HG03139 (cell line): Measurements from ENCODE around the gene FALEC.

Experiments used
- ATAC-seq: cut with Tn5 transposase; IDR thresholded peaks from one replicate; pipeline ENCODE4 v1.9.1; 2021; ENCODE audit not compliant: unreplicated experiment

Gene FALEC

DNA sequence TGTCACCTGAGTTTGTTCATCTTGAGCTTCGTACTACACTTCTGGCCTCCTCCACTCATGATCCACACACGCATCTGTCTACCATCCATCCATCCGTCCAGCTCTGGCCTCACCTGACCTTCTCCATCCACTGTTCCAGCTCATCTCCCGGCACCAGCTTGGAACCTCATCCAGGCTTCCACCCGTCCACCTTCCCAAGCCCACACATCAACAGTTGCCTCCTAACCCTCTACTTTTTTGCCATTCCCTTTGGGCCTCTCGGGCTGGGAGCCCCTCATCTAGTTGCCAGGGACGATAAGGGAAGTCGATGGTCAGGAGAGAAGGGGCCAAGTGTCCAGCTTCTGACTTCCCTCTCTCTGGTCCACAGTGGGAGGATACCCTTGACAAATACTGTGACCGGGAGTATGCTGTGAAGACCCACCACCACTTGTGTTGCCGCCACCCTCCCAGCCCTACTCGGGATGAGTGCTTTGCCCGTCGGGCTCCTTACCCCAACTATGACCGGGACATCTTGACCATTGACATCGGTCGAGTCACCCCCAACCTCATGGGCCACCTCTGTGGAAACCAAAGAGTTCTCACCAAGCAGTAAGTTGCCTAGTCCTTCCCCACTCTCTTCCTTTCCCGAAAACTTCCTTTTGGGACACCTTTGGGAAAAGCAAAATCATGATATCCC lies 3.4 kb upstream of the FALEC start:
- no peak for ATAC-seq

DNA sequence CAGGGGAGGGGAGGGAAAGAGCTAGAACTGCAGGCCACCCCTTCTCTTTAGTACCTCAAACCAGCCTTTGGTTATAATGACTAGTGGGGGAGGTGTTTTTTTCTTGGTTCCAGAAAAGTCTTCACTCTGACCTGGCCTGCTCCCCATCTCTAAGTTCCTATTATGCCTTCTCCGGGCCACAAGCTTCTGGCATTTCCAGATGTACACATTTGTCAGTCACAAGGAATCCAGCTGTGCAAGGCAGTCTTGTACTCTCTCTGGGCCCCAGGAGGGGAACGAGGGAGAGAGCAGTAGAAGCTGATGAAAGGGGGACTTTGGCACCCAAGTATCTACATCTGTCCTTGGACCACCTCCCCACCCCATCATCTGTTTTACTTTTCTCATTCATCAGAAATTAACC lies 2.7 kb upstream of the FALEC start:
- no peak for ATAC-seq

DNA sequence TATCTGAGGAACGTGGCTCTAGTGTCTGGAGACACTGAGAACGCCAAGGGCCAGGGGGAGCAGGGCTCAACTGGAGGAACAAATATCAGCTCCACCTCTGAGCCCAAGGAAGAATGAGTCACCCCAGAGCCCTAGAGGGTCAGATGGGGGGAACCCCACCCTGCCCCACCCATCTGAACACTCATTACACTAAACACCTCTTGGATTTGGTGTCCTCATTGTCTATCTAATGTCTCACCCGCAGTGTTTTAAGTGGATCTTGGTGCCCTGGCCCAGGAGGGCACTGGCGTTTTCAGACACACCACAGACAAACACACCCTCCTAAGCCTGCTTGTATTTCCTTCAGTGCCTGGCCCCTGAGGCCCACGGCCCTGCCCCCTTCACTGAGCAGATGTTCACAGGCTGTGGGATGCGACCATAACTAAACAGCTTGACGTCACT lies 2.2 kb upstream of the FALEC start:
- no peak for ATAC-seq

DNA sequence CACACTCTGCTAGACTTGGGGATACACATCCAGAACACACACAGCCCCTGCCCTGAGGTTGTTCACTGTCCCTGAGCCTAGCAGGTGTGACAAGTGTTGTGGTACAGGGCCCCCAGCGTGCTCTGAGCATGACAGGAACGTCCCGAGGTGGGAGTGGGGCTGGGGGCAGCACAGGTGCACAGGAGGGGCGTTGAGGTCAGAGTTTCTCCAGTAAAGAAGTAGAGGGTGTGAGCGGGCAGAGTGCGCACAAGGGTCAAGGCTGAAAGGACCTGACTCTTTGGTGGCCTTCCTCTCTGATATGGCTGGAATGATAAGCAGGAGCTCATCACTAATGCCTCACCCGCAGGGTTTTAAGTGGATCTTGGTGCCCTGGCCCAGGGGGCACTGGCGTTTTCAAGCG lies 1.3 kb upstream of the FALEC start:
- no peak for ATAC-seq

DNA sequence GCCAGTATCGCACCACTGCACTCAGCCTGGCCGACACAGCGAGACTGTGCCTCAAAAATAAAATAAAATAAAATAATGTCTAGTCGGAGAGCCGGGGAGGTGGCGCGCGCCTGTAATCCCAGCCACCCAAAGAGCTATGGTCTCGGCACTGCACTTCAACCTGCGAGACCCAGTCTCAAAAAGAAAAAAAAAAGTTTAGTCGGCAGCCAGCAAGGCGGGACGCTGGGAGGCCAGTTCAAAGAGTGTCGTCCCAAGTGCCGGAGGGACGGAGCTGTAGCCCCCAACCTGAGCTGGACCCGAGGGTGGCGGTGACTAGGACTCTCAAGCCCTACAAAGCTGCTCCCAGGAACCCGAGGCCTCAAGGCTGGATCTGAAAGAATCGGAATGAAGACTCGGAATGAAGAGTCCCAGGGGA lies 632 bp upstream of the FALEC start:
- ATAC-seq: no peak

DNA sequence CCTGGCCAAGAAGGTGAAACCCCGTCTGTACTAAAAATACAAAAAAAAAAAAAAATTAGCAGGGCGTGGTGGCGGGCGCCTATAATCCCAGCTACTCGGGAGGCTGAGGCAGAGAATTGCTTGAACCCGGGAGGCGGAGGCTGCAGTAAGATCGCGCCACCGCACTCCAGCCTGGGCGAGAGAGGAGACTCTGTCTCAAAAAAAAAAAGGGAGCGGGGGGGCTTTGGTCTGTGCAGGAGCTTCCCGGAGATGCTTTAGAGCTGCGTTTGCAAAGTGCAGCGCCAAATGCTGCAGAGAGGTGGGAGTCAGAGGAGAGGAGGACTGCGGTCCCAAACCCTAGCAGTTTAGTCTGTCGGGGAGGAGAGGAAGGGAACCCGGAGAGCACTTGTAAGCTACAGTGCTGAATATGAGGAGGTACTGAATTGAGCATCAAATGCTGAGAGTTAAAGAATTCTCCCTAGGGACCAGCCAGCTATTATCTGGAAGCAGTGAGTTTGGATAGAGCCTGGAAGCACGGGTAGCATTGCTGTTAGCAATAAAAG lies 569 bp downstream of the FALEC start:
- ATAC-seq: no peak

DNA sequence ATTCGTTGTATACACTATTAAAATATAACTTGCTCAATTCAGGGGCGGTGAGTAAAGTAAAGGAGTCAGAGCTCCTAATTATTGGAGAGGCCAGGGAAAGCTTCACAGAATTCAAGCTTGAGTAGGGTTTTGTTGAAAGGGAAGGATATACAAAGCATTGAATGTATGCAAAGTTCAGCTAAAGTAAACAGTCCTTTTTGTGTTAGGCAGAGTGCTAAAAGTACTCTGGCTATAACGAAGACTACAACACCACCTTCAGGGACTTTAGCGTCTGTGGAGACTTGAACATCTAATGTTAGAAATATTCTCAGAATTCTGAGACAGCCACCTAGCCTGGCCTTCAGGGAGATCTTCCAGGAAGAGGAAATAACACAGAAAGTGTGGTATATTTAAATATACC lies 1.1 kb downstream of the FALEC start:
- ATAC-seq: no peak

DNA sequence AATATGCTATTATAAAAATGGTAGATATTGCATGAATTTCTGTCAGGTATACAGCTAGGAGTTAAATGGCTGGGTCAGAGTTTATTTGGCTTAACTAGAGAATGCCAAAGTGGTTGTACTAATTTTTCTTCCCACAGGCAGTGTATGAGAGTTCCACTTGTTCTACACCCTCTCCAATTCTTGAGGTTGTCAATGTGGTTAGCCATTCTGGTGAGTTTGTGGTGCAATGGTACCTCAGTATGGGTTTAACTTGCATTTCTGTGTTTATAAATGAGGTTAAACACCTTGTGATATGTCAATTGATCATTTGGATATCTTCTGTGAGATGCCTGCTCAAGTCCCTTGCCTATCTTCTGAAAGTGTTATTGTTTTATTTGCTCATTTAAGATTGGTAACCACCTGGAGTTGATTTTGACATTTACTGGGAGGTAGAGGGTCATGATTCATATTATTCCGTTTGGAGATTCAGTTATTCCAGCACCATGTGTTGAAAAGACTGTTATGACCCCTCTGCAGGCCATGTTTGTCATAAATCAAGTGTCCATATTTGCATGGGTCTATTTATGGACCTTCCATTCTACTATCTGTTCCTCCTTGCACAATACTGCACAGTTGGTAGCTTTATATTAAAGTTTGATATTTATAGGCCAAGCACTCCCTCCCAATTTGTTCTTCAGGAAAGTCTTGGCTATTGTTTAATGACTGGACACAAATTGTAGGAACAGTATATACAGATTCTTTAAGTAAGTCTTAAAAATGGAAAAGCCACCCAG lies 5.8 kb downstream of the FALEC start:
- ATAC-seq: no peak

DNA sequence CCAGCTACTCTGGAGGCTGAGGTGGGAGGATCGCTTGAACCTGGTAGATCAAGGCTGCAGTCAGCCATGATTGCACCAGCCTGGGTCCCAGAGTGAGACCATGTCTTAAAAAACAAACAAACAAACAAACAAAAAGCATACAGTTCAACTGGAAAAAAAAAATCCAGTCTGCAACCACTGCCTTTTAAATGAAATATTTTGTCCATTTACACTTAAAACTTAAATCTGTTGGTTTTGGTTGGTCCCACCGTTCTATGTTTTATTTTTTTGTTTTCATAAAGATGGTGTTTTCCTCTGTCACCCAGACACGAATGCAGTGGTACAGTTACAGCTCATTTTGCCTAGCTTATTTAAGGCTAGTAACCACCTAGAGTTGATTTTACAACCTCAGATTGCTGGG lies 9.8 kb downstream of the FALEC start:
- ATAC-seq: no peak

DNA sequence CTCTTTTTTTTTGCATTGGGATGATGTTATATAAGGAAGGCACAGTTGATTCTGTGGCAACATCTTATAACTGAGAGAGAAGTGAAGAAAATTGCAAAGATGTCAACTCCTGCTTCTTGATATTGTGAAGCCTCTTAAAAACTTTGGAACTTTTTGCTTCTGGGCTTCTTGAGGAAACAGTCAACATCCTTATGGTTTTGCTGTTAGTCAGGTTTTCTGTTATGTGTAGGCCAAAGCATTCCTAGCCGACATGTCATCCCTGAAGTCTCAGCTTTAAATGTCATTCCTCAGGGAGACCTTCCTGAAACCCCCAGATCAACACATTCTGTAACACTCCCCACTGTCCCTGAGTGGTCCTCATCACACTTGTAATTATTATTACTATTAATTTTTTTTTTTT lies 12.6 kb downstream of the FALEC start:
- ATAC-seq: no peak

DNA sequence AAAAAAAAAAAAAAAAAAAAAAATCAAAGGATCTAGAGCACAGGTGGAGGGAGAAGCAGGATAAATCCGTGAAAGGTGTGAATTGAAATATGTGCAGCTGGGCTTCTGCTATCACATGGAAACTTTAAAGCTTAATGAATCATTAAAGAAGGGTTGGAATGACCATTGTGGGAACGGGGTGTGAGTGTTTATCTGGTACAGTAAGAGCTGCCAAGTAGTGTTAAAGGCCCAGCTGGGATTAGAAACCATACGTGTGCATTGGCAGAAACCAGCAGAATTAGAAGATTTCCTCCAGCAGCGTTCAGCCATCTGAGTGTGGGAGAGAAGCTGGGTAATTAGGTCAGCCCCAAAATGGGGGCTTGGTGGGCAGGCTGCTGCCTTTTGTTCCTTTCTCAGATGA lies 13.5 kb downstream of the FALEC start:
- ATAC-seq: no peak

DNA sequence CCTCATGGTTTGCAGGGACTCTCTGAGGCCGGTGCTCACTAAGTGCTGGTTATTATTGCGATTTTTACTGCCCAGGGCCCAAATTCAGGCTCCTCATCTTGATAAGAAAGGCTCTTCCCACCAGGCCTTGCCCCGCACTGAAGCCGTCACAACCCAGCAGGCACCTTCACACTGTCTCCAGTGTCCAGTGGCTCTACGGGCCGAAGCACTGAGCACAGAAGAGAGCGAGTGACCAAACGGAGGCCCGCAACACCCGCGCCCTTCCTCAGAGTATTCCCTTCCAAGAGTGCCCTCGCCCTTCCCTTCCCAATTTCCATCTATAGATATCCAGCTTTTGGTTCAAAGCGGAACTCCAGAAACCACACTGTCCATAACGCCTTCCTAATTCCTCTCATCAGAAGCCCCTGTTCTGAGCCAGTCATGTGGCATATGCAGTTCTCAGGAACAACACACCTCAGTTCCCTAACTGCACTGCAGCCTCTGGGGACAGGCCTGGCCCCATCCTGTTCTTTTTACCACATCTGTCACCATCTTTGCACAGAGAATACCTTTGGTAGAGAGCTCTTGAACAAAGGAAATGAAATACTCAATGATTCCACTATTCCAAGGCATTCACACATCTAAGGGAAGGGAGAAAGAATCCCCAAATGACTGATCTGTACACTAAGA lies 15.1 kb downstream of the FALEC start:
- no peak for ATAC-seq

DNA sequence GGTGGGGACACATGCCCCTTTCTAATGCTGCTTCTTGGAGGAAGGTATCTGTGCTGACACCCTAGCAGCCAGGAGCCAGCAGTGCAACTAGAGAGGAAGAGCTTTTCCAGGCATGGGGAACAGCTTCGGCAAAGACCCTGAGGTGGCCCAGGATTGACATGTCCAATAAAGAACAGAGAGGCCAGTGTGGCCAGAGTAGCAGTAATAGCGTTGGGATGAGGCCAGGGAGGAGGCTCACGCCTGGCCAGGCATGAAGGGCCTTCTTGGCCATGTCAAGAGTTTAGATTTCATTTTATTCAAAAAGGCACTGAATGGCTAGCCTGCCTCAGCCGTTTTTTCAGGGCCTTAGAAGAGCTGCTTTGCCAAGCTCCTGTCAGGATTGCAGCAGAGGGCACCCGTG lies 17.3 kb downstream of the FALEC start:
- ATAC-seq: no peak

DNA sequence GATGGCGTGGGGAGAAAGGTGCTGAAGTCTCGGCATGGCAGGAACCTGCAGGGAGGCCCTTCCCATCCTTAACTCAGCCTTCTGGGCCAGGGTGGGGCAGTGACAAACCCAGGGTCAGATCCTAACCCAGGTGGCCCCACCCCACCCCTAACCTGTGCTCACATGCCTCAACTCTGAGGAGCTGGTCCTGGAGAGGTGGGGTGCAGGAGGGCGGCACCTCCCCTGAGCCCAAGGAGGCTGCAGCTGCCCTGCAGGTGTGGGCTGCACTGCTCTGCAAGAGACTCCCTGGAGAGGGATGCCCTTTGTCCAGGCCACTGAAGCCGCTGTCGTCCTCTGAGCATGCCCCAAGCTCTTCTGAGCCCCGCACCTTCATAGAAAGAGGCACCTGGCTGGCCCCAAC lies 18.4 kb downstream of the FALEC start:
- no peak for ATAC-seq

DNA sequence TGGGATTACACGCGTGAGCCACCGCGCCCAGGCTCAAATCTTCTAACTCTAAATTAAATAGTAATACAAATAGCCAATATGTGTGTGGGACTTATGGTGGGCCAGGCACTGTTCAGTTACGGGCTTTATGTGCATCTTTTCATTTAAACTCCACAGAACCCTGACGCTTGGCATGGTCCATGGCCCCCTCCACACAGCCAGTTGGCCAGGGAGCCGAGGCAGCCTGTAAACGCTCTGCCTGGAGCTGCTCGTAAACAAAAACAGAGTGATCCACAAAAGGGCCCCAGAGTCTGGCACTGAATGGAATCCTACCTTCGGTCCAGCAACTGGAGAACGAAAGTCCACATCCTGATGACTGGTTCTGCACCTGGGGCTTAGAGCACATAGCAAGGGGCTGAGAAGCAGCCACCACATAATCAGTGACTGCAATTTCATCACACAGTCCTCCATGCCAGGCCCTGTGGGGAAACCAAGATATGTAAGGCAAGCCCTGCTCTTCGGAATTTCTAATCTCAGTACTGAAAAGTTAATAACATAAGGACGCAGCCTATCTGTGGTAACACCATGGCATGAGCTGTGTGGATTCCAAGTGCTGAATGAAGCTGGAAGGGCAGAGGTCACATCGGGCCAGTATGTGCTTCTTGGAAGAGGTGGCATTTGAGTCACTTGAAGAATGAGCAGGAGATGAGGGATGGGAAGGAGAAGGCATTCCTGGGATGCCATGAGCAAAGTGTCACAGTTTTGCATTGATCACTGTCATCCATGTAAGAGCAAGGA lies 20.1 kb downstream of the FALEC start:
- ATAC-seq: no peak

DNA sequence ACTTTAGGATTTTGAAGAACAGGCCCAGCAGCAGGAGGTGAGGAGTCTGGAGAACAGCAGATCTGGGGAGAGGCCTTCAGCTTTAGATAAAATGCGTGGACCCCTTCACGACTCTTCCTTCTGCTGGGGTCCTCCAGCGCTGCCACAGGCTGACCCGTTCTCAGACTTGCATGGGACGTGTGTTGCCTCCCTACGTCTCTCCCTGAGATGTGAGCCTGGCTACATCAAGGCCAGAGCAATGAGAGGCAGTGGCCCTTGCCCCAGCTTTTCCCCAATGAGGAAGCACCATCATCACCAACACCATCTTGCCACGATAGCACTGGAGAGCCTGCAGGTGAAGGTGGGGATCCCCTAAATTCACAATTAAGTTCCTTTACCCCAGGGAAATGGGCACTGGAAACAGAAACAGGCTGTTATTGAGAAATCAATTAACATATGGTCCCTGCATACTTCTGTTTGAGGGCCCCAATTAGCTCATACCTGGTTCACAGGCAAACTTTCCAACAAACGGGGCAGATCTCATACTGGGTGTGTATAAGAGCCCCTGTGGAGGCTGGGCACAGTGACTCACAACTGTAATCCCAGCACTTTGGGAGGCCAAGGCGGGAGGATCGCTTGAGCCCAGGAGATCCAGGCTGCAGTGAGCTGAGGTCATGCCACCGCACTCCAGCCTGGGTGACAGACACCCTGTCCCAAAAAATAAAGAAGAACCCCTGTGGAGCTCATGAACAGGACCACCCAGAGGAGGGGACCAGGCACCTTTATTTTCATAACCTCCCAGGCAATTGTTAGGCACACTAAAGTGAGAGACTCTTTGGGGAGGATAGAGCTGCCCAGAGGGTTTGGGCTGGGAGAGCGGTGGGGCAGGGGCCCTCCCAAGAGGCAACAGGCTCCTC lies 21.5 kb downstream of the FALEC start:
- no peak for ATAC-seq

DNA sequence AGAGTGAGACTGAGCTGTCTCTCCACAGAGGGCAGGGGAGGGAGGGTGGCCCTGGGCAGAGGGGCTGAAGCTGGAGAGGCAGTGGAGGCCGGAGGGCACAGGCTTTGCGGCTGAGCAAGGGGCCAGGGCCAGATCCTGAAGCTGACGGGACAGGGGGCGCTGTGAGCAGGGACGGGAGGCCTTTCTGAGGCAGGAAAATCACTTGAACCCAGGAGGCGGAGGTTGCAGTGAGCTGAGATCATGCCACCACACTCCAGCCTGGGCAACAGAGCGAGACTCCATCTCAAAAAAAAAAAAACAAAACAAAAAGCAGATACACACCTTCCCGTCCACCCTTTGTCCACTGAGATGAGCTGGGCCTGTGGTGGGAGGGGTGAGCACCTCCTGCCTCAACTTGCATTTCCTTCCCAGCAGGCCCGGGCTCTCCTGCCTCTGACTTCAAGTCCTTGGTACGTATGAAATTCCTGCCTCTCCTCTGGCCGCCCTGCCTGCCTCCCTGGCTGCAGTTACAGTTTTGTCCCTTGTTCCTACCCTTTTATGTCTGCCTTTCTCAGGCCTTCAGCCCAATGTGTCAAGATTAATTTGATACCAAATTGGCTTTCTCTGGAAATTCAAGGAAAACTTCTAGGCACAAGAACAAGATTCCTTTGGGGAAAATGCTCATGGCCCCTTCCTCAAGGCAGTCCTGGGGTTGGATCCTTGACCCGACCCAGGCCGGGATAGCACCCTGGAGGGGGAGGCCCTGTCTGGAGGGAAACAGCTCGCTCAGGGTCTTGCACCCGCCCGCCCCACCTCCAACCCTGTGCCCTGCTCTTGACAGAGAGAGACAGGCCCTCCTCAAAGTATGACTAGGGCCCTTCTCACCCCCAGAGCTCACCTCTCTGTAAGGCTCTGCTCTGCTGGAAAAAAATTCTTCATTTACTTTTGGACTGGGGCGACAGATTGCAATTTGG lies 22.5 kb downstream of the FALEC start:
- ATAC-seq: no peak

DNA sequence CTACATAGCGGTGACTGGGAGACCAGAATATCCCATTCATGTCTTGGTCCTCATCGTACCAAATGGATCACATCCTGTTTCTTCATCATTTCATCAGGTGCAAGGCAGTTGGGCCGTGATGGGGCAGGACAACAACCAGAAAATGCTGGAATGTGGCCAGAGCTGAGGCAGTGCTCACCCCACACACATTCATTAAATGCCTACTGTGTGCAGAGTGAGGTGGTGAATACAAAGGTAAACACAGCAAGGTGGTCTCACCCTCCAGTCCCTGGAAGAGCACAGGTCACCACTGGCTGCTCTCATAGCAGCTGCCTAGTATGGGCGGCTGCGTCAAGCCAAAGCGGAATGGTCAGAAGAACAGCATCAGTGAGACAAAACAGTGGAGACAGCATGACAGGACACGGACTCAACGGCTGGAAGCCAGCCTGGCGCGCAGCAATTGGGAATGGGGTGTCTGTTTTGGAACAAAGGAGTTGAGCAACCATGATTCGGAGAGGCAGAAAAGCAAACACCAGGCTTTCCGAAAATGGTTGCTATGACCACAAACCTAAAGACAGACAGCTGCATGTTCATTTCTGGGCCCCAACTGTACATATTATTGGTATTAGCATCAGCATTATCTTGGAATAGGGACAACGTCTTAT lies 28.1 kb downstream of the FALEC start:
- ATAC-seq: no peak

DNA sequence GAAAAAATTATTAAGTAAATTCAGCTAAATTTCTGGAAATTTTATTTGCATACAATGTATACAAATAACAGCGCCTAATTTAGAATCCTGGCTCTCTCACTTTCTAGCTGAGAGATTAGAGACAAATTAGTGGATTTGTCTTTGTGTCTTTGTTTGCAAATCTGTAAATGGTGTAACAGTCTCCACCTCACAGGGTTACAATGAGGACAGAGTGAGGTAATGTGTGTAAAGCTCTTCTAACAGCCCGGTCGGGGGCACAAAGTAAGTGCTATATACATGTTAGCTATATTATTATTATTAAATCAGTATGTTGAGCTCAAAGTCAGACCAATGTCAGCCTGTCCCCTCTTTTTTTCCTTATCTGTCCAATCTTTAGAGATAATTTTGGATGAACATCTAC lies 28.7 kb downstream of the FALEC start:
- no peak for ATAC-seq
